Measurements from ENCODE around the gene SYT12.
A peak's percentile ranks its signal among the peaks of the same experiment; 100 is the strongest.

SYT12 gene

GRCh38 chr11:67031791-67032561 lies 9.0 kb downstream of the SYT12 start:
- no peak for DNase-seq

- DNase-seq, result no peak
Observed at GRCh38 chr11:67032830-67033551, 10.1 kb downstream of the SYT12 start.

- DNase-seq, result no peak
Observed at GRCh38 chr11:67033661-67034166, 10.8 kb downstream of the SYT12 start.

- no peak for DNase-seq
Observed at GRCh38 chr11:67034350-67034749, 11.4 kb downstream of the SYT12 start.

GRCh38 chr11:67040147-67040546 lies 17.2 kb downstream of the SYT12 start:
- DNase-seq, result no peak

- no peak for DNase-seq
Observed at GRCh38 chr11:67041602-67042001, 18.7 kb downstream of the SYT12 start.

GRCh38 chr11:67043572-67044349 lies 20.8 kb downstream of the SYT12 start:
- no peak for DNase-seq

GRCh38 chr11:67044496-67044895 lies 21.6 kb downstream of the SYT12 start:
- DNase-seq, result no peak

- DNase-seq, result peak in 1 of 2 experiments; percentile 56
Observed at GRCh38 chr11:67045314-67045713, 22.4 kb downstream of the SYT12 start.

- DNase-seq, result no peak
Observed at GRCh38 chr11:67048515-67049130, 25.7 kb downstream of the SYT12 start.

- peak in 1 of 2 experiments; percentile 15 for DNase-seq
Observed at GRCh38 chr11:67050139-67050538, 27.2 kb downstream of the SYT12 start.

- DNase-seq, result no peak
Observed at GRCh38 chr11:67051180-67051893, 28.4 kb downstream of the SYT12 start.

GRCh38 chr11:67051945-67052488 lies 29.1 kb downstream of the SYT12 start:
- DNase-seq, result no peak

- no peak for DNase-seq
Observed at GRCh38 chr11:67052891-67053290, 30.0 kb downstream of the SYT12 start.

GRCh38 chr11:67053896-67054329 lies 31.0 kb downstream of the SYT12 start:
- peak; percentile 47 to 63 for DNase-seq

- DNase-seq, result no peak
Observed at GRCh38 chr11:67054346-67054835, 31.5 kb downstream of the SYT12 start.

GRCh38 chr11:67054836-67055523 lies 32.0 kb downstream of the SYT12 start:
- peak in 1 of 2 experiments; percentile 30 for DNase-seq

GRCh38 chr11:67055812-67056211 lies 32.9 kb downstream of the SYT12 start:
- DNase-seq, result no peak

GRCh38 chr11:67056267-67057204 lies 33.6 kb downstream of the SYT12 start, which contains the start of gene RHOD:
Gene RHOD, plus strand, starts transcription at chr11:67056847. Its CDS starts 56 bp downstream, at chr11:67056903.
- DNase-seq, result no peak

Measured in SHP77 (cell line).